Mesenchymal stem cell (in vitro differentiated cells and primary cell): ENCODE data around the gene IFITM1.

Experiments used
- DNase-seq: peaks from one replicate; pipeline ENCODE4 v3.0.0-alpha.2; 2013
- H2AFZ ChIP-seq: one replicate; pipeline ENCODE4 v1.6.1; 2013; ENCODE audit warnings: low read depth, mild to moderate bottlenecking, control low read depth, inconsistent platforms, low read length, moderate library complexity
- H2AK5ac ChIP-seq: 2 replicates; pipeline ENCODE4 v1.6.1; 2013; ENCODE audit warnings: low read length, moderate library complexity, mild to moderate bottlenecking, inconsistent platforms; ENCODE audit not compliant: severe bottlenecking
- H2BK120ac ChIP-seq: one replicate; pipeline ENCODE4 v1.6.1; 2013; ENCODE audit warnings: low read depth, mild to moderate bottlenecking, inconsistent platforms, low read length, moderate library complexity
- H2BK12ac ChIP-seq, 2 experiments: one replicate each; pipeline ENCODE4 v1.6.1; 2013; ENCODE audit warnings: inconsistent platforms in 2 of 2, low read length in 2 of 2, mild to moderate bottlenecking in 2 of 2, moderate library complexity in 2 of 2, control low read depth in 1 of 2
- H2BK15ac ChIP-seq: one replicate; pipeline ENCODE4 v1.6.1; 2013; ENCODE audit warnings: mild to moderate bottlenecking, low read depth, inconsistent platforms; ENCODE audit not compliant: poor library complexity, severe bottlenecking
- H2BK5ac ChIP-seq: 2 replicates; pipeline ENCODE4 v1.6.1; 2013; ENCODE audit warnings: low read depth, mild to moderate bottlenecking, low read length, control low read depth, inconsistent platforms; ENCODE audit not compliant: poor library complexity, severe bottlenecking
- H3K14ac ChIP-seq, 2 experiments: one replicate each; pipeline ENCODE4 v1.6.1; 2013; ENCODE audit warnings: inconsistent platforms in 2 of 2, low read length in 2 of 2, control low read depth in 1 of 2, mild to moderate bottlenecking in 1 of 2, moderate library complexity in 1 of 2
- H3K18ac ChIP-seq, 2 experiments: one replicate each; pipeline ENCODE4 v1.6.1; 2013; ENCODE audit warnings: inconsistent platforms in 2 of 2, low read length in 2 of 2, control low read depth in 1 of 2, low read depth in 1 of 2, mild to moderate bottlenecking in 1 of 2
- H3K23ac ChIP-seq, 2 experiments: one replicate each; pipeline ENCODE4 v1.6.1; 2013; ENCODE audit warnings: inconsistent platforms in 2 of 2, low read length in 2 of 2, mild to moderate bottlenecking in 2 of 2, moderate library complexity in 2 of 2, control low read depth in 1 of 2
- H3K27ac ChIP-seq: 2 replicates; pipeline ENCODE4 v1.5.1; 2013; ENCODE audit warnings: mild to moderate bottlenecking, moderate library complexity, low read length, control low read depth, inconsistent platforms; ENCODE audit not compliant: poor library complexity, severe bottlenecking
- H3K27me3 ChIP-seq, 2 experiments: 2 replicates each; pipeline versions ENCODE4 v1.6.1 to v1.7.0; 2013; ENCODE audit warnings: low read length in 2 of 2, mild to moderate bottlenecking in 2 of 2, moderate library complexity in 2 of 2, control low read depth in 1 of 2, inconsistent platforms in 1 of 2; ENCODE audit not compliant: control insufficient read depth in 1 of 2, insufficient read depth in 1 of 2
- H3K36me3 ChIP-seq, 2 experiments: 2 replicates each; pipeline versions ENCODE4 v1.6.1 to v1.7.0; 2013; ENCODE audit warnings: low read length in 2 of 2, control low read depth in 1 of 2, inconsistent platforms in 1 of 2, low read depth in 1 of 2, mild to moderate bottlenecking in 1 of 2; ENCODE audit not compliant: insufficient read depth in 2 of 2, control insufficient read depth in 1 of 2
- H3K4ac ChIP-seq, 2 experiments: one replicate each; pipeline ENCODE4 v1.6.1; 2013; ENCODE audit warnings: inconsistent platforms in 2 of 2, low read length in 2 of 2, mild to moderate bottlenecking in 2 of 2, moderate library complexity in 2 of 2, control low read depth in 1 of 2, low read depth in 1 of 2
- H3K4me1 ChIP-seq: 2 replicates; pipeline ENCODE4 v1.6.1; 2013; ENCODE audit warnings: low read depth, low read length, control low read depth; ENCODE audit not compliant: control insufficient read depth, insufficient read depth
- H3K4me2 ChIP-seq: 2 replicates; pipeline ENCODE4 v1.6.1; 2013; ENCODE audit warnings: low read length, mild to moderate bottlenecking, inconsistent platforms; ENCODE audit not compliant: poor library complexity, severe bottlenecking
- H3K4me3 ChIP-seq, 2 experiments: 2 replicates each; pipeline versions ENCODE4 v1.5.1 to v1.7.0; 2013; ENCODE audit warnings: low read length in 2 of 2, mild to moderate bottlenecking in 2 of 2, control low read depth in 1 of 2, low read depth in 1 of 2; ENCODE audit not compliant: insufficient read depth in 1 of 2
- H3K79me1 ChIP-seq: replicated peaks from 2 replicates; pipeline ENCODE4 v1.6.1; 2013; ENCODE audit warnings: mild to moderate bottlenecking, control low read depth, low read length, inconsistent platforms; ENCODE audit not compliant: poor library complexity, severe bottlenecking
- H3K9ac ChIP-seq: 2 replicates; pipeline ENCODE4 v1.7.0; 2013; ENCODE audit warnings: mild to moderate bottlenecking, low read length, moderate library complexity
- H3K9me3 ChIP-seq: 2 replicates; pipeline ENCODE4 v1.7.0; 2013; ENCODE audit warnings: mild to moderate bottlenecking, low read length; ENCODE audit not compliant: control insufficient read depth
- H4K8ac ChIP-seq: one replicate; pipeline ENCODE4 v1.6.1; 2013; ENCODE audit warnings: inconsistent platforms, mild to moderate bottlenecking, low read length, moderate library complexity
- H4K91ac ChIP-seq: one replicate; pipeline ENCODE4 v1.6.1; 2013; ENCODE audit warnings: mild to moderate bottlenecking, low read length, inconsistent platforms
- WGBS: methylation state at CpG from one replicate; pipeline ENCODE4 v1.1.7; 2013; ENCODE audit warnings: mixed read lengths; 5-methylcytosine and 5-hydroxymethylcytosine counted together

Gene IFITM1

GRCh38 chr11:352456-353031 lies 38.7 kb downstream of the IFITM1 start:
- H4K91ac ChIP-seq: peak overlapping the region; percentile 2
- H2BK15ac ChIP-seq: peak overlapping the region; percentile 94
- H3K23ac ChIP-seq: peak overlapping the region in 1 of 2 experiments; percentile 27
- 97% methylated on average over 12 of the region's 12 CpGs for WGBS
- peaks cover 5 to 8% of the 10 kb centered on the region in 2 experiments for H3K36me3 ChIP-seq
- no peak overlapping the region for H2BK5ac ChIP-seq
- H3K4ac ChIP-seq: peak overlapping the region in 1 of 2 experiments; percentile 43
- H3K18ac ChIP-seq: peak overlapping the region in 1 of 2 experiments; percentile 62
- no peak overlapping the region for H3K4me3 ChIP-seq
- peaks cover 0 to 2% of the 10 kb centered on the region in 2 experiments for H3K27me3 ChIP-seq
- no peaks in the 10 kb centered on the region for H3K9me3 ChIP-seq
- peaks cover 12% of the 10 kb centered on the region for H3K4me1 ChIP-seq
- no peak overlapping the region for H3K14ac ChIP-seq
- DNase-seq: no peak
- no peak overlapping the region for H3K4me2 ChIP-seq
- no peaks in the 10 kb centered on the region for H3K79me1 ChIP-seq
- no peak overlapping the region for H2AFZ ChIP-seq
- peak overlapping the region; percentile 70 for H3K9ac ChIP-seq
- no peak overlapping the region for H2BK120ac ChIP-seq
- peak overlapping the region; percentile 91 to 95 for H2BK12ac ChIP-seq
- H4K8ac ChIP-seq: no peak overlapping the region
- no peak overlapping the region for H2AK5ac ChIP-seq
- no peak overlapping the region for H3K27ac ChIP-seq

GRCh38 chr11:353179-353873 lies 39.5 kb downstream of the IFITM1 start:
- Histone ChIP-seq H3K18ac (peak overlapping the region in 1 of 2 experiments; percentile 58), H3K9me3 (no peaks in the 10 kb centered on the region), H3K4ac (no peak overlapping the region), H2BK5ac (no peak overlapping the region), H3K36me3 (peaks cover 5 to 8% of the 10 kb centered on the region in 2 experiments), H3K4me1 (peaks cover 12% of the 10 kb centered on the region), H3K23ac (no peak overlapping the region), H4K8ac (no peak overlapping the region), H3K79me1 (no peaks in the 10 kb centered on the region), H3K4me3 (peak overlapping the region in 1 of 2 experiments; percentile 22), H3K27me3 (peaks cover 0 to 7% of the 10 kb centered on the region in 2 experiments), H3K14ac (no peak overlapping the region), H4K91ac (no peak overlapping the region), H2BK12ac (peak overlapping the region in 1 of 2 experiments; percentile 7), H2BK120ac (peak overlapping the region; percentile 66), H2AFZ (no peak overlapping the region), H3K9ac (peak overlapping the region; percentile 70), H3K27ac (no peak overlapping the region), H2BK15ac (no peak overlapping the region), H3K4me2 (no peak overlapping the region), H2AK5ac (no peak overlapping the region)
- WGBS: 72% methylated on average over 14 of the region's 16 CpGs
- DNase-seq: peak; percentile 54

GRCh38 chr11:355581-356458 lies 42.0 kb downstream of the IFITM1 start:
- H3K23ac ChIP-seq: peak overlapping the region in 1 of 2 experiments; percentile 90
- H3K79me1 ChIP-seq: no peaks in the 10 kb centered on the region
- peak overlapping the region; percentile 100 for H2BK120ac ChIP-seq

More at GRCh38 chr11:355581-356458, 42.0 kb downstream of the IFITM1 start:
- Histone ChIP-seq H3K9me3 (peaks cover 6% of the 10 kb centered on the region), H2AK5ac (peak overlapping the region; percentile 98), H3K27me3 (peaks cover 0 to 27% of the 10 kb centered on the region in 2 experiments), H3K36me3 (peaks cover 5 to 8% of the 10 kb centered on the region in 2 experiments), H3K18ac (peak overlapping the region; percentile 78 to 92), H3K4me2 (peak overlapping the region; percentile 33), H3K9ac (peak overlapping the region; percentile 92), H2BK12ac (peak overlapping the region; percentile 91 to 99), H3K4me3 (peak overlapping the region; percentile 48 to 64), H4K8ac (peak overlapping the region; percentile 92), H2AFZ (no peak overlapping the region), H2BK15ac (peak overlapping the region; percentile 99), H3K4ac (peak overlapping the region; percentile 99 to 100), H3K4me1 (peaks cover 10% of the 10 kb centered on the region), H4K91ac (peak overlapping the region; percentile 96), H3K27ac (peak overlapping the region; percentile 94), H2BK5ac (peak overlapping the region; percentile 93), H3K14ac (peak overlapping the region; percentile 9 to 78)
- peak; percentile 97 for DNase-seq
- WGBS: 5% methylated on average over 24 of the region's 76 CpGs
